BE2C (cell line): ENCODE results near the gene CCDC9B.

ENCODE experiments used
- DNase-seq: peaks from one replicate; pipeline ENCODE4 v3.0.0-alpha.2; 2020
- H3K27me3 ChIP-seq: fragments of 250-450 bp; sonication (Bioruptor Pico); 2 replicates; pipeline ENCODE4 v1.5.1; 2020; ENCODE audit warnings: mild to moderate bottlenecking
- H3K36me3 ChIP-seq: fragments of 250-450 bp; sonication (Bioruptor Pico); 2 replicates; pipeline ENCODE4 v1.5.1; 2020; ENCODE audit warnings: mild to moderate bottlenecking
- H3K4me1 ChIP-seq: fragments of 250-450 bp; sonication (Bioruptor Pico); 2 replicates; pipeline ENCODE4 v1.5.1; 2020
- H3K4me3 ChIP-seq: 2 replicates; pipeline ENCODE4 v1.5.1; 2011; ENCODE audit warnings: low read depth, low read length
- H3K9me3 ChIP-seq: fragments of 250-450 bp; sonication (Bioruptor Pico); 2 replicates; pipeline ENCODE4 v1.5.1; 2020
- CTCF ChIP-seq: IDR thresholded peaks from 2 replicates; pipeline ENCODE4 v1.5.1; 2012; ENCODE audit warnings: mild to moderate bottlenecking, low read depth, low read length

CCDC9B gene

DNA sequence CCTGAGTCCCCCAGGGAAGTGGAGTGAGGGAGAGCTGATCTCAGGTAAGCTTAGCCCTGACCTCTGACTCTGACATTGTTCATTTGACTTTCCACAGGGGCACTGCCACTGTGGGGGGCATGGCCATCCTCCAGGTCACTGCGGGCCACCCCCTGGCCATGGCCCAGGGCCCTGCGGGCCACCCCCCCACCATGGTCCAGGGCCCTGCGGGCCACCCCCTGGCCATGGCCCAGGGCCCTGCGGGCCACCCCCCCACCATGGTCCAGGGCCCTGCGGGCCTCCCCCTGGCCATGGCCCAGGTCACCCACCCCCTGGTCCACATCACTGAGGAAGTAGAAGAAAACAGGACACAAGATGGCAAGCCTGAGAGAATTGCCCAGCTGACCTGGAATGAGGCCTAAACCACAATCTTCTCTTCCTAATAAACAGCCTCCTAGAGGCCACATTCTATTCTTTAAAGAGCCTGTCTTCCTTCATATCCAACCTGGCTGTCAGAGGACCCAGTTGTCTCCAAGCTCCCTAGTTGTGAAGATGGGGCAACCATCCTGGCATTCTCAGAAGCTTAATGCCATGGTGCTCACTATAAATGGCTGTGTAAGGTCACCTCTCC, 15.3 kb upstream of the CCDC9B start:
- H3K9me3 ChIP-seq, result no peaks in the 10 kb centered on the region
- peaks cover 14% of the 10 kb centered on the region for H3K4me1 ChIP-seq
- no peaks in the 10 kb centered on the region for H3K36me3 ChIP-seq
- TF ChIP-seq CTCF, result no peak
- H3K27me3 ChIP-seq, result no peaks in the 10 kb centered on the region
- H3K4me3 ChIP-seq, result no peak overlapping the region
- DNase-seq, result no peak

GRCh38 chr15:40354408-40355171, 13.9 kb upstream of the CCDC9B start:
- DNase-seq, result peak; percentile 79
- peak; percentile 71 for TF ChIP-seq CTCF
- H3K9me3 ChIP-seq, result no peaks in the 10 kb centered on the region
- no peak overlapping the region for H3K4me3 ChIP-seq
- H3K36me3 ChIP-seq, result no peaks in the 10 kb centered on the region
- H3K4me1 ChIP-seq, result peaks cover 14% of the 10 kb centered on the region
- no peaks in the 10 kb centered on the region for H3K27me3 ChIP-seq

DNA sequence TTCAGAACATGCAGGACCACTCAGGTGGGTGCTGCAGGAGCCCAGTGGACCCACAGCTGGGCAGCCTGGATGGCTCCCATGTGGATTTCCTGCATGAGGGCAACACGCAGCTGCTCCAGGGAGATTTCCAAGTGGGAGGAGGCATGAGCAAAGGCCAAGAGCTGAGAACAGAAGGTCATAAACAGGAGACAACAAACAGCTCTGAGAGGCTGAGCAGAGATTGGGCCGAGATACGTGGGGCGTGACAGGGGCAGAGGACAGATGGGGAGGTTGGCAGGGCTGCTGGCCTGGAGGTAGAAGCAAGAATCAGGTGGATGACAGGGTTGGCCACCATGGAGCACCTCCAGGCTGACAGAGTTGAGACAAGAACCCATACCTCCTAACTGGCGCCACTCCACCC, 13.0 kb upstream of the CCDC9B start:
- no peak overlapping the region for H3K4me3 ChIP-seq
- no peak for DNase-seq
- no peak for TF ChIP-seq CTCF
- H3K27me3 ChIP-seq, result no peaks in the 10 kb centered on the region
- peaks cover 14% of the 10 kb centered on the region for H3K4me1 ChIP-seq
- H3K36me3 ChIP-seq, result no peaks in the 10 kb centered on the region
- H3K9me3 ChIP-seq, result no peaks in the 10 kb centered on the region

GRCh38 chr15:40352281-40352901, 11.7 kb upstream of the CCDC9B start:
- H3K4me1 ChIP-seq, result peaks cover 14% of the 10 kb centered on the region
- no peak for TF ChIP-seq CTCF
- no peak for DNase-seq

GRCh38 chr15:40349163-40349562, 8.4 kb upstream of the CCDC9B start:
- Histone ChIP-seq H3K4me1 (peaks cover 10% of the 10 kb centered on the region), H3K4me3 (no peak overlapping the region), H3K36me3 (no peaks in the 10 kb centered on the region), H3K27me3 (no peaks in the 10 kb centered on the region), H3K9me3 (no peaks in the 10 kb centered on the region)
- no peak for TF ChIP-seq CTCF
- no peak for DNase-seq

More at GRCh38 chr15:40352281-40352901, 11.7 kb upstream of the CCDC9B start:
- no peak overlapping the region for H3K4me3 ChIP-seq
- H3K9me3 ChIP-seq, result no peaks in the 10 kb centered on the region
- H3K27me3 ChIP-seq, result no peaks in the 10 kb centered on the region
- H3K36me3 ChIP-seq, result no peaks in the 10 kb centered on the region

DNA sequence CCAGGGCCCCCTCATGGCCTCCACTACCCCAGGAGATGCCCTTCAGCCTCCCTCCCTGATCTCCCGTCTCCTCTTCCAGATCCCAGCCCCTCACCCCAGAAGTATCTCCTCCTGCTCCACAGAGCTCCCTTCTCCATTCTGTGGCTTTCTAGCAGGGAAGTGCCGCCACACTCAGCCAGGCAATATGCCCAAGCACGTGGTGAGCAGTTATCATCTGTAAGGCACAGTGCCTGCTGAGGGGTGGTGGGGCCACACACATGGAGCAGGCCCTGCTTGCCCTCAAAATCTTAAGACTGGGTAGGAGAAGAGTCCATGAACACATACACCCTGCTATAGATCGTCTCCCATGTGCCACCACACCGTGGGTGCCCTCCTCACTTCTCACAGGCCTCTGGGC, 7.7 kb upstream of the CCDC9B start:
- Histone ChIP-seq H3K36me3 (no peaks in the 10 kb centered on the region), H3K27me3 (no peaks in the 10 kb centered on the region), H3K4me3 (no peak overlapping the region), H3K9me3 (no peaks in the 10 kb centered on the region), H3K4me1 (peaks cover 3% of the 10 kb centered on the region)
- no peak for TF ChIP-seq CTCF
- DNase-seq, result no peak
